ENCODE measurements around the gene CIDEA. TPM values are rescaled to one million over a fixed set of nuclear protein-coding genes. Genes with fewer than 3 reads are reported as not detected.

The CIDEA gene
- polyA plus RNA-seq, 3 donors from 2014 or later: not detected

DNA sequence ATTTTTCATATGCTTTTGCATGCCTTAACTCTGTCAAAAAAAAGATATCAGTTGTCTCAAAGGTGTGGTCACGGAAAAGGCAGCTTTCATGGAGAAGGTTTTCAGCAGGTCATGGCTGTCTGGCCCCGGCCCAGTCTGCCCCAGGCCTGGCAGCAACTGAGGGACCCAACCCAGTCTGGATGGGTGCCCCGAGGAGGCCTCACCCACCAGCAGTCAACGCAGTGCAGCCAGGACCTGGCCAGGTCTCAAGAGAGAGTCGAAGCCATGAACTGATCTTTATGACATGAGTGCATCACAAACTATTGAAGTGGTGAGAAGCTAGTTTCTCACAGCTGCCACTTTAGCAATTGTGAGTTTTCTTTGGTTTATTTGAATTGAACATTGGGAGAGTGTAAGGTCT, 61.8 kb downstream of the CIDEA start:
- Mint-ChIP-seq H3K4me3 (no peak overlapping the region), H3K4me1 (no peaks in the 10 kb centered on the region), H3K36me3 (peaks cover 1 to 6% (median 6%) of the 10 kb centered on the region in 3 donors), H3K27me3 (ENCODE audit: low read depth in 3 of 3) (peaks cover 0 to 6% (median 2%) of the 10 kb centered on the region in 3 donors), H3K9me3 (peaks cover 0 to 18% (median 12%) of the 10 kb centered on the region in 6 donors), H3K27ac (no peak overlapping the region)
- DNase-seq: no peak

GRCh38 chr18:12317664-12318333, 63.6 kb downstream of the CIDEA start:
- Mint-ChIP-seq H3K4me1 (no peaks in the 10 kb centered on the region), H3K4me3 (no peak overlapping the region), H3K9me3 (peaks cover 0 to 6% (median 1%) of the 10 kb centered on the region in 6 donors), H3K27me3 (ENCODE audit: low read depth in 3 of 3) (peaks cover 0 to 1% (median 0%) of the 10 kb centered on the region in 3 donors), H3K27ac (no peak overlapping the region), H3K36me3 (peaks cover 4 to 6% (median 6%) of the 10 kb centered on the region in 3 donors)
- no peak for DNase-seq

DNA sequence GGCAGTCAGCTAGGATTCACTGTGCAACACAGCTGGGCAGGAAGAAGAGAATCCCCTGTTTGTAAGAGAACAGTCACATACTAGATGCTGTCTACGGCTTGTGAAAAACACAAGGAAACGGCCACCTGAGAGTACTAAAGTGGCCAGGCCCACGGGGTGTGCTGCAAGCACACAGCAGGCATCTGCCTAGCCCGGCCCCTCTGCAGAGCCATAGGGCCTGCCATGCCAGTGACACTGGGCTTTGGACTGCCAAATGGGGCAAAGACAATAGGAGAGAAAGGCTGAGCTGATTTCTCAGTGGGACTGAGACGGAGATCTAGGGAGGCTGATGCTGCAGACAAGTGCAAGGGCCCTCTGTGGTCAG, 64.2 kb downstream of the CIDEA start:
- Mint-ChIP-seq H3K27me3 (ENCODE audit: low read depth in 3 of 3) (peaks cover 0 to 1% (median 0%) of the 10 kb centered on the region in 3 donors), H3K4me3 (no peak overlapping the region), H3K4me1 (no peaks in the 10 kb centered on the region), H3K36me3 (peaks cover 6 to 8% (median 6%) of the 10 kb centered on the region in 3 donors), H3K9me3 (peaks cover 0 to 3% (median 0%) of the 10 kb centered on the region in 6 donors), H3K27ac (no peak overlapping the region)
- DNase-seq: no peak

DNA sequence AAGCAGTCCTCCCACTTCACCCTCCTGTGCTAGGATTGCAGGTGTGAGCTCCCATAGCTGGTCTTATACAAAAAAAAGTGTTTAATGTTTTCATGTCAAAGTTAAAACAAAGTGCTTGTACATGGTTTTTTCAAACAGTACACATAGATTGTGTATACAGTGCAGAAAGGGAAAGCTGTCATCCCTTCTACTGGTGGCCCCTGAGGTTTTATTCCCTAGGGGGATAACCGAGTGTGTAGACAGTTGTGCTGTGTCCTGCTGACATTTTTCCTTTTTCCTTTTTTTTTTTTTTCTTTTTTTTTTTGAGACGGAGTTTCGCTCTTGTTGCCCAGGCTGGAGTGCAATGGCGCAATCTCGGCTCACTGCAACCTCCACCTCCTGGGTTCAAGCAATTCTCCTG, 64.7 kb downstream of the CIDEA start:
- H3K4me1 Mint-ChIP-seq: no peaks in the 10 kb centered on the region
- no peak overlapping the region for H3K27ac Mint-ChIP-seq
- H3K9me3 Mint-ChIP-seq: no peaks in the 10 kb centered on the region
- peaks cover 6 to 8% (median 6%) of the 10 kb centered on the region in 3 donors for H3K36me3 Mint-ChIP-seq
- H3K4me3 Mint-ChIP-seq: no peak overlapping the region
- DNase-seq: no peak
- peaks cover 0 to 1% (median 0%) of the 10 kb centered on the region in 3 donors for H3K27me3 Mint-ChIP-seq (ENCODE audit: low read depth in 3 of 3)

GRCh38 chr18:12321333-12321732, 67.2 kb downstream of the CIDEA start:
- Mint-ChIP-seq H3K27ac (no peak overlapping the region), H3K36me3 (peaks cover 11 to 16% (median 12%) of the 10 kb centered on the region in 3 donors), H3K4me1 (no peaks in the 10 kb centered on the region)

DNA sequence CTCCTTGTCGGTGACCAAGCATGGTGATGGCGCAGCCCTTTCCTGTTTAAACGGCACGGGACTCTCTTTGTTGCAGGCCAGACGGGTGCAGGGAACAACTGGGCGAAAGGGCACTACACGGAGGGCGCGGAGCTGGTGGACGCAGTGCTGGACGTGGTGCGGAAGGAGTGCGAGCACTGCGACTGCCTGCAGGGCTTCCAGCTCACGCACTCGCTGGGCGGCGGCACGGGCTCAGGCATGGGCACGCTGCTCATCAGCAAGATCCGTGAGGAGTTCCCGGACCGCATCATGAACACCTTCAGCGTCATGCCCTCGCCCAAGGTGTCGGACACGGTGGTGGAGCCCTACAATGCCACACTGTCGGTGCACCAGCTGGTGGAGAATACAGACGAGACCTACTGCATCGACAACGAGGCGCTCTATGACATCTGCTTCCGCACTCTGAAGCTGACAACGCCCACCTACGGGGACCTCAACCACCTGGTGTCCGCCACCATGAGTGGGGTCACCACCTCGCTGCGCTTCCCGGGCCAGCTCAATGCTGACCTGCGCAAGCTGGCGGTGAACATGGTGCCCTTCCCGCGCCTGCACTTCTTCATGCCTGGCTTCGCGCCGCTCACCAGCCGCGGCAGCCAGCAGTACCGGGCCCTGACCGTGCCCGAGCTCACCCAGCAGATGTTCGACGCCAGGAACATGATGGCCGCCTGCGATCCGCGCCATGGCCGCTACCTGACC, 71.0 kb downstream of the CIDEA start:
- Mint-ChIP-seq H3K27ac (no peak overlapping the region), H3K27me3 (ENCODE audit: low read depth in 3 of 3) (no peaks in the 10 kb centered on the region), H3K36me3 (peaks cover 14 to 25% (median 17%) of the 10 kb centered on the region in 3 donors), H3K4me3 (no peak overlapping the region), H3K9me3 (no peaks in the 10 kb centered on the region), H3K4me1 (peaks cover 12 to 19% of the 10 kb centered on the region in 2 donors)
- no peak for DNase-seq

More at GRCh38 chr18:12321333-12321732, 67.2 kb downstream of the CIDEA start:
- DNase-seq: no peak
- no peak overlapping the region for H3K4me3 Mint-ChIP-seq
- peaks cover 0 to 1% (median 0%) of the 10 kb centered on the region in 3 donors for H3K27me3 Mint-ChIP-seq (ENCODE audit: low read depth in 3 of 3)
- no peaks in the 10 kb centered on the region for H3K9me3 Mint-ChIP-seq

DNA sequence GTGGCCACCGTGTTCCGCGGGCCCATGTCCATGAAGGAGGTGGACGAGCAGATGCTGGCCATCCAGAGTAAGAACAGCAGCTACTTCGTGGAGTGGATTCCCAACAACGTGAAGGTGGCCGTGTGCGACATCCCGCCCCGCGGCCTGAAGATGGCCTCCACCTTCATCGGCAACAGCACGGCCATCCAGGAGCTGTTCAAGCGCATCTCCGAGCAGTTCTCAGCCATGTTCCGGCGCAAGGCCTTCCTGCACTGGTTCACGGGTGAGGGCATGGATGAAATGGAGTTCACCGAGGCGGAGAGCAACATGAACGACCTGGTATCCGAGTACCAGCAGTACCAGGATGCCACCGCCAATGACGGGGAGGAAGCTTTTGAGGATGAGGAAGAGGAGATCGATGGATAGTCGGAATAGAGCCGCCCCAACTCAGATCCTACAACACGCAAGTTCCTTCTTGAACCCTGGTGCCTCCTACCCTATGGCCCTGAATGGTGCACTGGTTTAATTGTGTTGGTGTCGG, 71.6 kb downstream of the CIDEA start:
- H3K27ac Mint-ChIP-seq: peak overlapping the region in 2 of 6 donors; percentile 17 to 55
- H3K36me3 Mint-ChIP-seq: peaks cover 14 to 25% (median 17%) of the 10 kb centered on the region in 3 donors
- no peaks in the 10 kb centered on the region for H3K27me3 Mint-ChIP-seq (ENCODE audit: low read depth in 3 of 3)
- no peak for DNase-seq
- H3K4me3 Mint-ChIP-seq: no peak overlapping the region
- H3K9me3 Mint-ChIP-seq: no peaks in the 10 kb centered on the region
- peaks cover 12 to 19% of the 10 kb centered on the region in 2 donors for H3K4me1 Mint-ChIP-seq

DNA sequence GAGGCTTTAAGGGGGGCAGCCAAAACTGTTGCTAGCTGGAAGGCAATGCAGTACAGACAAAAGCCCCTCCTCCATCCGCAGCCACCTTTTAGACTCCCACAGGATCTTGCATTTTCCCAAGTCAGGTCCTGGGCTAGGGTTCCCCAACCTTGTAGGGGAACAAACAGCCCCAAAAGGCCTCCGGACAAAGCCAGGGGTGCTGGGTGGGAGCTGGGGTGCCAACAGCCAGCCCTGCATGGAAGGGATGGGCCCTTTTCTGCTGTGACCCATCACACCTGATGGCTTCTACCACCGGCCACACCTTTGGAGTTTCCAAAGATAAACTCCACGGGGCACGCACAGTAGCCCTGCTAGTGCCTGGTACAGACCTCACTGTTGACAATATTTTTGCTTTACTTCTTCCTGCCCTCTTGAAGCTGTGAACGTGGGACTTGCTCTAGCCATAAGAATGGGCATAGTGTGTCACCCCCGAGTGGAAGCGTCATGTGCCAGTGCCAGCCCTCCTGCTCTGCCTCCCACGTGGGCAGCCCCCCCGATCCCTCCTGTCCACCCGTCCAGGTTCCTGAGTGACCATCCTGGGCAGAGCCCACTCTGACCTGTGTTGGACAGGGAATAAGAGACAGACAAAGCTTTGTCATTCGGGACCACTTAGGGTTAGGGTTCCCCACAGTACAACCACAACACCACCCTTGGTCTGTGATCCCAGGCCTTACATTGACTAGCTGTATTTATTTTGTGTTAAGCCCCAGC, 72.7 kb downstream of the CIDEA start:
- Mint-ChIP-seq H3K27ac (peak overlapping the region in 2 of 6 donors; percentile 40 to 61), H3K36me3 (peaks cover 10 to 19% (median 11%) of the 10 kb centered on the region in 3 donors), H3K27me3 (ENCODE audit: low read depth in 3 of 3) (no peaks in the 10 kb centered on the region), H3K4me1 (peaks cover 12 to 19% of the 10 kb centered on the region in 2 donors), H3K4me3 (no peak overlapping the region), H3K9me3 (no peaks in the 10 kb centered on the region)
- DNase-seq: no peak

Other genes with a start within 250 kb of the CIDEA start
- not detected for gene ANKRD62, start 160.5 kb upstream of the CIDEA start, polyA plus RNA-seq
- gene TUBB6, start 53.9 kb downstream of the CIDEA start, polyA plus RNA-seq: 1 to 10 TPM in 1 of 3 donors, not detected in 2; 4.8 TPM
- 10 to 100 TPM; 22.1 to 28.5 (median 27.8) TPM for gene AFG3L2, start 122.9 kb downstream of the CIDEA start, polyA plus RNA-seq
- not detected for gene PRELID3A, start 153.6 kb downstream of the CIDEA start, polyA plus RNA-seq